Measurements from ENCODE around the gene PSTPIP2. TPM values are rescaled to one million over a fixed set of nuclear protein-coding genes. Genes with fewer than 3 reads are reported as not detected.

PSTPIP2 gene
- total and polyA plus RNA-seq, 2 donors (not counting 3 experiments of a cell fraction or from before 2014, with no cell fraction given): 1.6 to 4.9 TPM

DNA sequence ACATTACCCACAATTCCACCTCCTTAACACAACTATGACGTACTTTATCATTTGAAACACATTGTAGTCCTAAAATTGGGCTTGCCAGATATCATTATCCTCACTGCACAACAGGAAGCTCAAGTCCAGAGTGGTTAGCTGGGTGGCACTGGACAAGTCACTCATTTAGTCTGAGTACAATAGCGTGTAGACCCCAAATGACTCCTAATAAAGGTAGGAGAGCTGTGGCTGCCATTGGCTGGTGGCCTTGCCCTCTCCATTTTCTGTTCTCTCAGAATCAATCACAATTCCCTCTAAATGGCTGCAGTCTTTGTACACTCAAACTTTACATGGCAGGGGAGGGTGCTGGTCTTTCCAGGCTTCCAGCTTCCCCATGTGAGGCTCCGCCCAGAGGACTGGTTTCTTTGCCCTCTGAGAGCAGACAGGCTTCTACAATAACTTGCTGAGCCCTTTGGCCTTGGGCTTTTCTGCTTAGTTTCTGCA lies 11.7 kb downstream of the PSTPIP2 start:
- Histone ChIP-seq H3K4me3 (replicated peaks in 1 of 3; ENCODE audit: insufficient read depth in 1 of 3, low read depth in 1 of 3, low read length in 3 of 3) (no peak overlapping the region), H3K9me3 (replicated peaks; ENCODE audit: control insufficient read depth, insufficient read depth, low read length) (no peaks in the 10 kb centered on the region), H3K79me2 (ENCODE audit: control insufficient read depth, insufficient read depth, low read length) (no peaks in the 10 kb centered on the region), H3K9me1 (replicated peaks; ENCODE audit: control insufficient read depth, extremely low read depth, insufficient read depth, low read length) (no peaks in the 10 kb centered on the region), H3K27ac (ENCODE audit: insufficient read depth, low read depth, low read length) (no peak overlapping the region), H3K4me1 (ENCODE audit: control insufficient read depth, extremely low read depth, insufficient read depth, low read length) (no peaks in the 10 kb centered on the region), H3K27me3 (ENCODE audit: control insufficient read depth in 2 of 2, insufficient read depth in 2 of 2, low read length in 2 of 2) (no peaks in the 10 kb centered on the region), H3K36me3 (ENCODE audit: control insufficient read depth in 2 of 2, extremely low read depth in 1 of 2, insufficient read depth in 2 of 2, low read length in 2 of 2) (no peaks in the 10 kb centered on the region), H4K20me1 (replicated peaks; ENCODE audit: control insufficient read depth, extremely low read depth, insufficient read depth, low read length) (no peaks in the 10 kb centered on the region), H3K4me2 (ENCODE audit: insufficient read depth, low read length) (no peak overlapping the region), H2AFZ (ENCODE audit: low read depth, low read length) (no peak overlapping the region), H3K9ac (replicated peaks; ENCODE audit: extremely low read depth, insufficient read depth, low read length) (no peak overlapping the region)
- FAIRE-seq: no peak
- BruUV-seq (replicated peaks): no TSS peak
- no peak for DNase-seq (ENCODE audit: low read depth, low spot score)
- intact Hi-C loops (cut with micrococcal nuclease): loop anchor here (10.0 kb wide), 1 partner anchor 64 kb away; no protein-coding TSS in a partner anchor
- POLR2A ChIA-PET: no interaction called here
- dilution Hi-C loops (cut with MboI; ENCODE audit: extremely low pct_ligation_motif_present, low sequenced_read_pairs): no loop called here
- no peak for TF ChIP-seq GATA2 (IDR thresholded peaks at IDR 0.05; ENCODE audit: insufficient read depth, insufficient read length, low read depth, low read length)
- TF ChIP-seq POLR2AphosphoS5 (IDR thresholded peaks at IDR 0.05; ENCODE audit: insufficient read depth, low read depth, low read length): no peak
- no peak for TF ChIP-seq EZH2 (IDR thresholded peaks at IDR 0.05; ENCODE audit: borderline replicate concordance, low read depth, low read length, severe bottlenecking)
- TF ChIP-seq POLR2A (IDR thresholded peaks at IDR 0.05; ENCODE audit: low read depth, low read length): no peak
- TF ChIP-seq, protein P1, sequence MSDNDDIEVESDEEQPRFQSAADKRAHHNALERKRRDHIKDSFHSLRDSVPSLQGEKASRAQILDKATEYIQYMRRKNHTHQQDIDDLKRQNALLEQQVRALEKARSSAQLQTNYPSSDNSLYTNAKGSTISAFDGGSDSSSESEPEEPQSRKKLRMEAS (IDR thresholded peaks at IDR 0.05; ENCODE audit: insufficient read depth, insufficient read length): no peak
- TF ChIP-seq, protein P2, sequence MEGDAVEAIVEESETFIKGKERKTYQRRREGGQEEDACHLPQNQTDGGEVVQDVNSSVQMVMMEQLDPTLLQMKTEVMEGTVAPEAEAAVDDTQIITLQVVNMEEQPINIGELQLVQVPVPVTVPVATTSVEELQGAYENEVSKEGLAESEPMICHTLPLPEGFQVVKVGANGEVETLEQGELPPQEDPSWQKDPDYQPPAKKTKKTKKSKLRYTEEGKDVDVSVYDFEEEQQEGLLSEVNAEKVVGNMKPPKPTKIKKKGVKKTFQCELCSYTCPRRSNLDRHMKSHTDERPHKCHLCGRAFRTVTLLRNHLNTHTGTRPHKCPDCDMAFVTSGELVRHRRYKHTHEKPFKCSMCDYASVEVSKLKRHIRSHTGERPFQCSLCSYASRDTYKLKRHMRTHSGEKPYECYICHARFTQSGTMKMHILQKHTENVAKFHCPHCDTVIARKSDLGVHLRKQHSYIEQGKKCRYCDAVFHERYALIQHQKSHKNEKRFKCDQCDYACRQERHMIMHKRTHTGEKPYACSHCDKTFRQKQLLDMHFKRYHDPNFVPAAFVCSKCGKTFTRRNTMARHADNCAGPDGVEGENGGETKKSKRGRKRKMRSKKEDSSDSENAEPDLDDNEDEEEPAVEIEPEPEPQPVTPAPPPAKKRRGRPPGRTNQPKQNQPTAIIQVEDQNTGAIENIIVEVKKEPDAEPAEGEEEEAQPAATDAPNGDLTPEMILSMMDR (IDR thresholded peaks at IDR 0.05; ENCODE audit: extremely low read depth in 1 of 2, insufficient read depth in 1 of 2, low read depth in 1 of 2, low read length in 2 of 2): no peak
- TF ChIP-seq FOS (IDR thresholded peaks at IDR 0.05; ENCODE audit: borderline replicate concordance, insufficient read depth, low read length): no peak
- TF ChIP-seq MYC (IDR thresholded peaks at IDR 0.05; ENCODE audit: low read depth, low read length): no peak
- TF ChIP-seq JUN (IDR thresholded peaks at IDR 0.05; ENCODE audit: borderline replicate concordance, insufficient read depth, insufficient read length, low read depth): no peak
- CTCF ChIA-PET: interaction anchor here (1.8 to 2.7 kb wide), 2 partner anchors 9 to 13 kb away, joined by 7 to 13 read pairs; no protein-coding TSS in a partner anchor

Measured in endothelial cell of umbilical vein (primary cell).